Adrenal gland (tissue), 19 donors: ENCODE measurements around the gene C1D. TPM values are rescaled to one million over a fixed set of nuclear protein-coding genes. Genes with fewer than 3 reads are reported as not detected.

Source experiments
- DNase-seq, 7 donors: peaks; one replicate each; pipeline ENCODE4 v3.0.0-alpha.2; 2019 to 2020
- H3K27ac ChIP-seq, 5 donors: fragments of 200-600 bp; sonication (generic) in 4 of 5; 1 replicate in 3 of 5; 2 replicates in 2 of 5; pipeline versions ENCODE4 v1.5.1 to v1.8.0; 2016 to 2020; ENCODE audit warnings: mild to moderate bottlenecking in 1 of 5
- H3K27me3 ChIP-seq: fragments of 200-600 bp; 2 replicates; pipeline ENCODE4 v1.8.0; 2021
- H3K36me3 ChIP-seq, 2 donors: fragments of 200-600 bp; replicated peaks in 1 of 2; 1 replicate in 1 of 2; 2 replicates in 1 of 2; pipeline versions ENCODE4 v1.5.1 to v1.8.0; 2018 to 2022
- H3K4me1 ChIP-seq, 2 donors: fragments of 200-600 bp; replicated peaks in 1 of 2; 1 replicate in 1 of 2; 2 replicates in 1 of 2; pipeline versions ENCODE4 v1.5.1 to v1.8.0; 2018 to 2021
- H3K4me3 ChIP-seq, 4 donors: fragments of 200-600 bp; sonication (generic) in 3 of 4; one replicate each; pipeline ENCODE4 v1.5.1; 2016 to 2018
- H3K9me3 ChIP-seq, 3 donors: fragments of 200-600 bp; sonication (generic) in 1 of 3; replicated peaks in 1 of 3; 1 replicate in 2 of 3; 2 replicates in 1 of 3; pipeline versions ENCODE4 v1.5.1 to v1.8.0; 2016 to 2021
- POLR2A ChIP-seq, 2 donors: fragments of 450-650 bp; IDR thresholded peaks; one replicate each; pipeline ENCODE4 v1.6.1; 2017; ENCODE audit warnings: antibody characterized with exemption in 2 of 2, mild to moderate bottlenecking in 2 of 2, moderate library complexity in 1 of 2
- WGBS, 4 donors: extraction: QIAGEN DNeasy Blood & Tissue Kit in 2 of 4; methylation state at CpG; one replicate each; pipeline versions ENCODE4 v1.1.5 to v1.1.7; 2013 to 2017; 5-methylcytosine and 5-hydroxymethylcytosine counted together
- intact Hi-C, 2 donors: fragments of 100-400 bp; cut with DNase I; formaldehyde crosslinking; loops; one replicate each; pipeline versions ENCODE4 v1.14.1 to v1.15.0; 2022 to 2023
- long read RNA-seq, 10 donors: library from polyadenylated mRNA in 3 of 10; unstranded in 2 of 10; stranded (forward) in 1 of 10; transcript quantifications; one replicate each; pipeline ENCODE4 v2.0.0 and lab custom pipeline, GENCODE V29; 2021 to 2026
- polyA plus RNA-seq, 3 donors: library from polyadenylated mRNA; stranded (reverse); fragments of 200-250 nt in 2 of 3; fragments of 350-450 nt in 1 of 3; fragmentation: Illumina TruSeq in 1 of 3; extraction: RNeasy Lipid Tissue Mini Kit (QIAGEN cat#74804) in 1 of 3; gene quantifications; one replicate each; pipeline ENCODE4 v1.2.3, GENCODE V29; 2013 to 2014
- total RNA-seq, 9 donors: library from RNA; depleted of rRNA in 4 of 9; stranded (reverse); fragments of >200 nt in 4 of 9; fragments of 120-200 nt in 1 of 9; fragmentation: NEBNext Ultra II Directional in 1 of 9; extraction: Animal tissue kit (Norgen Biotek cat#: 25700) in 1 of 9; gene quantifications; one replicate each; pipeline versions ENCODE4 v1.1.0 to v1.2.4, GENCODE V29; 2013 to 2023
- TF ChIP-seq, protein P1 (sequence below), 6 experiments: fragments of 450-650 bp in 4 of 6; fragments of 200-600 bp in 2 of 6; sonication (generic) in 1 of 6; IDR thresholded peaks; 1 replicate in 5 of 6; 2 replicates in 1 of 6; pipeline versions ENCODE4 v1.5.1 to v1.8.0; 2016 to 2021; ENCODE audit warnings: antibody characterized with exemption in 6 of 6, mild to moderate bottlenecking in 2 of 6, moderate library complexity in 1 of 6
- donor health status: healthy with polysubstance abuse.
- donor health status: Bipolar disorder and iron deficiency.
- donor health status: DM: yes; HTN: yes; CAD: no.
- donor health status: DM: no; HTN: no; CAD: no.
- donor health status: DM: no; HTN: no; CAD: no.
- donor health status: DM: yes; HTN: yes; CAD: no.

Gene C1D
- total RNA-seq (10 to 100 TPM; 11.8 to 77.8 (median 23.9) TPM), polyA plus RNA-seq (10 to 100 TPM in 2 of 3 donors, 1 to 10 TPM in 1; 7.3 to 65.0 (median 14.4) TPM)
- long read RNA-seq, donor 1, transcript C1D-204 (5 exons, 736 nt), result major isoform, 38 of 108 reads
- long read RNA-seq, donor 1, transcript C1D-201 (5 exons, 2,233 nt), result minor isoform, 23 of 108 reads
- long read RNA-seq, donor 1, partial matches to known transcripts, result 31 of 108 reads
- long read RNA-seq, donor 1, other reads (novel, unspliced or antisense), result 13 of 108 reads
- long read RNA-seq, donor 2, transcript C1D-204 (5 exons, 736 nt), result major isoform, 25 of 73 reads
- long read RNA-seq, donor 2, transcript C1D-201 (5 exons, 2,233 nt), result minor isoform, 20 of 73 reads
- long read RNA-seq, donor 2, partial matches to known transcripts, result 21 of 73 reads
- long read RNA-seq, donor 2, other reads (novel, unspliced or antisense), result 5 of 73 reads
- long read RNA-seq, donor 3, transcript C1D-201 (5 exons, 2,233 nt), result minor isoform, 19 of 61 reads
- long read RNA-seq, donor 3, transcript C1D-204 (5 exons, 736 nt), result major isoform, 29 of 61 reads
- long read RNA-seq, donor 3, partial matches to known transcripts, result 8 of 61 reads
- long read RNA-seq, donor 3, other reads (novel, unspliced or antisense), result 5 of 61 reads
- long read RNA-seq, donor 4, transcript C1D-201 (5 exons, 2,233 nt), result minor isoform, 18 of 74 reads
- long read RNA-seq, donor 4, transcript C1D-204 (5 exons, 736 nt), result major isoform, 45 of 74 reads
- long read RNA-seq, donor 4, partial matches to known transcripts, result 1 of 74 reads
- long read RNA-seq, donor 4, other reads (novel, unspliced or antisense), result 10 of 74 reads
- long read RNA-seq, donor 5, transcript C1D-201 (5 exons, 2,233 nt), result minor isoform, 5 of 17 reads
- long read RNA-seq, donor 5, transcript C1D-204 (5 exons, 736 nt), result major isoform, 11 of 17 reads
- long read RNA-seq, donor 5, partial matches to known transcripts, result 0 of 17 reads
- long read RNA-seq, donor 5, other reads (novel, unspliced or antisense), result 1 of 17 reads
- long read RNA-seq, donor 6, transcript C1D-204 (5 exons, 736 nt), result major isoform, 18 of 28 reads
- long read RNA-seq, donor 6, transcript C1D-201 (5 exons, 2,233 nt), result minor isoform, 6 of 28 reads
- long read RNA-seq, donor 6, partial matches to known transcripts, result 0 of 28 reads
- long read RNA-seq, donor 6, other reads (novel, unspliced or antisense), result 4 of 28 reads
- long read RNA-seq, donor 7, transcript C1D-204 (5 exons, 736 nt), result minor isoform, 11 of 23 reads
- long read RNA-seq, donor 7, transcript C1D-201 (5 exons, 2,233 nt), result major isoform, 12 of 23 reads
- long read RNA-seq, donor 7, partial matches to known transcripts, result 0 of 23 reads
- long read RNA-seq, donor 7, other reads (novel, unspliced or antisense), result 0 of 23 reads
- long read RNA-seq, donor 8, transcript C1D-204 (5 exons, 736 nt), result major isoform, 27 of 98 reads
- long read RNA-seq, donor 8, transcript C1D-201 (5 exons, 2,233 nt), result minor isoform, 25 of 98 reads
- long read RNA-seq, donor 8, partial matches to known transcripts, result 28 of 98 reads
- long read RNA-seq, donor 8, other reads (novel, unspliced or antisense), result 16 of 98 reads
- long read RNA-seq, donor 9, transcript C1D-201 (5 exons, 2,233 nt), result minor isoform, 18 of 69 reads
- long read RNA-seq, donor 9, transcript C1D-204 (5 exons, 736 nt), result major isoform, 23 of 69 reads
- long read RNA-seq, donor 9, partial matches to known transcripts, result 22 of 69 reads
- long read RNA-seq, donor 9, other reads (novel, unspliced or antisense), result 5 of 69 reads
- long read RNA-seq, donor 10, transcript C1D-204 (5 exons, 736 nt), result major isoform, 8 of 12 reads
- long read RNA-seq, donor 10, partial matches to known transcripts, result 0 of 12 reads
- long read RNA-seq, donor 10, other reads (novel, unspliced or antisense), result 0 of 12 reads

- Histone ChIP-seq H3K27me3 (no peaks in the 10 kb centered on the region), H3K9me3 (no peaks in the 10 kb centered on the region), H3K36me3 (no peaks in the 10 kb centered on the region), H3K4me1 (peaks cover 6 to 41% of the 10 kb centered on the region in 2 donors), H3K4me3 (peak within 1 kb of the TSS; percentile 16 to 93 (median 63)), H3K27ac (peak within 1 kb of the TSS; percentile 66 to 90 (median 83))
- DNase-seq, result peak; percentile 93 to 98 (median 96)
- intact Hi-C loops, result no loop called here
- WGBS, 4 donors, result 0 to 1% (median 0%) methylated on average over 34 of the region's 34 CpGs
- TF ChIP-seq POLR2A (IDR thresholded peaks at IDR 0.05), result peak; percentile 31 to 90
- TF ChIP-seq, protein P1, sequence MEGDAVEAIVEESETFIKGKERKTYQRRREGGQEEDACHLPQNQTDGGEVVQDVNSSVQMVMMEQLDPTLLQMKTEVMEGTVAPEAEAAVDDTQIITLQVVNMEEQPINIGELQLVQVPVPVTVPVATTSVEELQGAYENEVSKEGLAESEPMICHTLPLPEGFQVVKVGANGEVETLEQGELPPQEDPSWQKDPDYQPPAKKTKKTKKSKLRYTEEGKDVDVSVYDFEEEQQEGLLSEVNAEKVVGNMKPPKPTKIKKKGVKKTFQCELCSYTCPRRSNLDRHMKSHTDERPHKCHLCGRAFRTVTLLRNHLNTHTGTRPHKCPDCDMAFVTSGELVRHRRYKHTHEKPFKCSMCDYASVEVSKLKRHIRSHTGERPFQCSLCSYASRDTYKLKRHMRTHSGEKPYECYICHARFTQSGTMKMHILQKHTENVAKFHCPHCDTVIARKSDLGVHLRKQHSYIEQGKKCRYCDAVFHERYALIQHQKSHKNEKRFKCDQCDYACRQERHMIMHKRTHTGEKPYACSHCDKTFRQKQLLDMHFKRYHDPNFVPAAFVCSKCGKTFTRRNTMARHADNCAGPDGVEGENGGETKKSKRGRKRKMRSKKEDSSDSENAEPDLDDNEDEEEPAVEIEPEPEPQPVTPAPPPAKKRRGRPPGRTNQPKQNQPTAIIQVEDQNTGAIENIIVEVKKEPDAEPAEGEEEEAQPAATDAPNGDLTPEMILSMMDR (IDR thresholded peaks at IDR 0.05), result peak in 1 of 6 experiments; percentile 9
These were observed at the start of gene C1D for GRCh38 chr2:68062680-68063387. Gene C1D (minus strand): TSS chr2:68063004. CDS start chr2:68047310, 15,694 bp downstream.

- no peaks in the 10 kb centered on the region for H3K36me3 ChIP-seq
These were observed 47.3 kb upstream of the C1D start for GRCh38 chr2:68110102-68110501.

GRCh38 chr2:68108120-68108519, 45.3 kb upstream of the C1D start:
- Histone ChIP-seq H3K36me3 (no peaks in the 10 kb centered on the region), H3K9me3 (no peaks in the 10 kb centered on the region), H3K4me1 (no peaks in the 10 kb centered on the region), H3K27ac (no peak overlapping the region), H3K4me3 (no peak overlapping the region), H3K27me3 (no peaks in the 10 kb centered on the region)
- TF ChIP-seq, protein P1 (IDR thresholded peaks at IDR 0.05), result no peak
- TF ChIP-seq POLR2A (IDR thresholded peaks at IDR 0.05), result no peak
- 82 to 90% (median 83%) methylated on average over 3 of the region's 3 CpGs for WGBS, 4 donors
- intact Hi-C loops, result no loop called here
- DNase-seq, result no peak

More at GRCh38 chr2:68110102-68110501, 47.3 kb upstream of the C1D start:
- H3K27me3 ChIP-seq, result no peaks in the 10 kb centered on the region
- H3K27ac ChIP-seq, result no peak overlapping the region
- no peaks in the 10 kb centered on the region for H3K4me1 ChIP-seq
- no peak overlapping the region for H3K4me3 ChIP-seq
- H3K9me3 ChIP-seq, result no peaks in the 10 kb centered on the region
- 60 to 74% (median 67%) methylated on average over 3 of the region's 3 CpGs for WGBS, 4 donors
- TF ChIP-seq, protein P1 (IDR thresholded peaks at IDR 0.05), result no peak
- TF ChIP-seq POLR2A (IDR thresholded peaks at IDR 0.05), result no peak
- intact Hi-C loops, result no loop called here
- no peak for DNase-seq
